GM12873 (cell line): Measurements from ENCODE around the gene FXYD4.

Experiments used
- TF ChIP-seq, protein P1 (sequence below): IDR thresholded peaks from 2 replicates; pipeline ENCODE4 v1.5.1; 2012; ENCODE audit warnings: low read depth, mild to moderate bottlenecking, moderate library complexity, low read length, control low read depth; ENCODE audit not compliant: insufficient read depth; ENCODE audit errors: missing control alignments

Gene FXYD4

DNA sequence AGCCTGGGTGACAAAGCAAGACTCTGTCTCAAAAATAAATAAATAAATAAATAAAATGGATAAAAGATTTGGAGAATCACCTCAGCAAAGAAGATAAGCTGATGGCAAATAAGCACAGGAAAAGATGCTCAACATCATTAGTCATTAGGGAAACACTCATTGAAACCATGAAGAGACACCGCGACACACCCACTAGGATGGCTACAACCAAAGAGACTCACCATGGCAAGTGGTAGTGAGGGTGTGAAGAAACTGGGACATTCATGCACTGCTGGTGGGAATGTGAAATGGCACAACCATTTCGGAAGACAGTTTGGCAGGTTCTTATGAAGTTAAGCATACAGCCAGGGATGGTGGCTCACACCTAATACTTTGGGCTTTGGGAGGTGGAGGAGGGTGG, 37.8 kb upstream of the FXYD4 start:
- TF ChIP-seq, protein P1, sequence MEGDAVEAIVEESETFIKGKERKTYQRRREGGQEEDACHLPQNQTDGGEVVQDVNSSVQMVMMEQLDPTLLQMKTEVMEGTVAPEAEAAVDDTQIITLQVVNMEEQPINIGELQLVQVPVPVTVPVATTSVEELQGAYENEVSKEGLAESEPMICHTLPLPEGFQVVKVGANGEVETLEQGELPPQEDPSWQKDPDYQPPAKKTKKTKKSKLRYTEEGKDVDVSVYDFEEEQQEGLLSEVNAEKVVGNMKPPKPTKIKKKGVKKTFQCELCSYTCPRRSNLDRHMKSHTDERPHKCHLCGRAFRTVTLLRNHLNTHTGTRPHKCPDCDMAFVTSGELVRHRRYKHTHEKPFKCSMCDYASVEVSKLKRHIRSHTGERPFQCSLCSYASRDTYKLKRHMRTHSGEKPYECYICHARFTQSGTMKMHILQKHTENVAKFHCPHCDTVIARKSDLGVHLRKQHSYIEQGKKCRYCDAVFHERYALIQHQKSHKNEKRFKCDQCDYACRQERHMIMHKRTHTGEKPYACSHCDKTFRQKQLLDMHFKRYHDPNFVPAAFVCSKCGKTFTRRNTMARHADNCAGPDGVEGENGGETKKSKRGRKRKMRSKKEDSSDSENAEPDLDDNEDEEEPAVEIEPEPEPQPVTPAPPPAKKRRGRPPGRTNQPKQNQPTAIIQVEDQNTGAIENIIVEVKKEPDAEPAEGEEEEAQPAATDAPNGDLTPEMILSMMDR: no peak

GRCh38 chr10:43336061-43336460, 35.4 kb upstream of the FXYD4 start:
- TF ChIP-seq, protein P1: no peak

DNA sequence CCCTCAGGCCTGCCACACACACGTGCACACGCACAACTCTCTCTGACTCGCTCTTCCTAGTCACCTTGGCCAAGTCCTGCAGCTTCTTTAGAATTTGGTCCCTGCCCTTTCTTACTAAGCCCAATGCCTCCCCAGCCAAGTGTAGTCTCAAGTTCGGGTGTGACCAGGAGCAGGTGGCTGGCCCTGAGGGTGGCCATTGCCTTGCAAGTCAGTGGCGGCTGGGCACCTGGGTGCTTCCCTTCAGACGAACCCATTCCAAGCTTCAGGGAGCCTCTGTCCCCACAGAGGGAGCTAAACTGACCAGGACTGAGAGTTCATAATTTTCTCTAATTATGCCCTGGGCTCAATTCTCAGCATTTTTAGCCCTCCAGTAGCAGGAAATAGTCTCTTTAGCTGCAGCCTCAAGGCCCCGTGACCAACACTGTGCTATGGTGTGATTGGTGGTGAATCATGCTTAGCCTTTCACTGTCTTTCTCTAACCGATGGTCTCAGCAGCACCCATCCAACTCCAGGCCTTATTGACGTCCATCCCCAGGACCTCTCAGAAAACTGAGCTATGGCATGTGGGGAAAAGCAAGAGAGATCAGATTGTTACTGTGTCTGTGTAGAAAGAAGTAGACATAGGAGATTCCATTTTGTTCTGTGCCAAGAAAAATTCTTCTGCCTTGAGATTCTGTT, 34.7 kb upstream of the FXYD4 start:
- TF ChIP-seq, protein P1: no peak

GRCh38 chr10:43338117-43338516, 33.3 kb upstream of the FXYD4 start:
- TF ChIP-seq, protein P1: no peak

GRCh38 chr10:43339136-43339535, 32.3 kb upstream of the FXYD4 start:
- TF ChIP-seq, protein P1: no peak

GRCh38 chr10:43340101-43340500, 31.3 kb upstream of the FXYD4 start:
- TF ChIP-seq, protein P1: no peak

- TF ChIP-seq, protein P1: no peak
Observed at GRCh38 chr10:43340619-43341018, 30.8 kb upstream of the FXYD4 start.
